Prostate gland (tissue), 2 donors: ENCODE results near the gene RRP8. TPM values are rescaled to one million over a fixed set of nuclear protein-coding genes. Genes with fewer than 3 reads are reported as not detected.

ENCODE experiments used
- DNase-seq: peaks from one replicate; pipeline ENCODE4 v3.0.0-alpha.2; 2019; ENCODE audit warnings: low spot score
- H3K27ac ChIP-seq, 2 donors: fragments of 200-600 bp; sonication (generic); 2 replicates each; pipeline ENCODE4 v1.5.1; 2017 to 2019
- H3K27me3 ChIP-seq: fragments of 200-600 bp; sonication (generic); replicated peaks from 2 replicates; pipeline ENCODE4 v1.5.1; 2019; ENCODE audit not compliant: insufficient read depth
- H3K36me3 ChIP-seq, 2 donors: fragments of 200-600 bp; sonication (generic); 1 replicate in 1 of 2; 2 replicates in 1 of 2; pipeline versions ENCODE4 v1.5.1 to v1.8.1; 2017 to 2019
- H3K4me1 ChIP-seq: fragments of 200-600 bp; sonication (generic); replicated peaks from 2 replicates; pipeline ENCODE4 v1.5.1; 2019
- H3K4me3 ChIP-seq, 2 donors: fragments of 200-600 bp; sonication (generic); 2 replicates each; pipeline ENCODE4 v1.5.1; 2017 to 2019
- H3K9me3 ChIP-seq: fragments of 200-600 bp; sonication (generic); 2 replicates; pipeline ENCODE4 v1.5.1; 2017
- CTCF ChIP-seq, 4 experiments: fragments of 200-600 bp in 2 of 4; fragments of 450-650 bp in 2 of 4; sonication (generic) in 2 of 4; IDR thresholded peaks; 1 replicate in 3 of 4; 2 replicates in 1 of 4; pipeline ENCODE4 v1.5.1; 2016 to 2019; ENCODE audit warnings: antibody characterized with exemption in 4 of 4, mild to moderate bottlenecking in 2 of 4, moderate library complexity in 2 of 4
- POLR2A ChIP-seq: fragments of 450-650 bp; IDR thresholded peaks from one replicate; pipeline ENCODE4 v1.6.1; 2016; ENCODE audit warnings: antibody characterized with exemption, mild to moderate bottlenecking
- POLR2AphosphoS5 ChIP-seq: sonication (generic); formaldehyde crosslinking; IDR thresholded peaks from one replicate; pipeline ENCODE4 v1.6.1; 2017; ENCODE audit warnings: antibody characterized with exemption
- WGBS: methylation state at CpG from one replicate; pipeline ENCODE4 v1.1.5; 2018; 5-methylcytosine and 5-hydroxymethylcytosine counted together
- intact Hi-C: fragments of 100-400 bp; cut with DNase I; formaldehyde crosslinking; loops from one replicate; pipeline ENCODE4 v1.14.2; 2022
- total RNA-seq, 2 donors: library from RNA; depleted of rRNA; stranded (reverse); fragments of >200 nt; gene quantifications; one replicate each; pipeline ENCODE4 v1.1.0, GENCODE V29; 2016

The RRP8 gene
- total RNA-seq, 2 donors from 2014 or later = 16.4 to 16.6 TPM

GRCh38 chr11:6584528-6584927 lies 18.9 kb downstream of the RRP8 start:
- Histone ChIP-seq H3K36me3 (no peaks in the 10 kb centered on the region), H3K9me3 (no peaks in the 10 kb centered on the region), H3K4me1 (no peaks in the 10 kb centered on the region), H3K27me3 (no peaks in the 10 kb centered on the region), H3K4me3 (no peak overlapping the region), H3K27ac (no peak overlapping the region)
- TF ChIP-seq CTCF (IDR thresholded peaks at IDR 0.05) (no peak), POLR2A (no peak), POLR2AphosphoS5 (no peak)
- intact Hi-C loops = no loop called here
- WGBS = 97% methylated on average over 4 of the region's 4 CpGs
- no peak for DNase-seq

GRCh38 chr11:6583584-6583983 lies 19.8 kb downstream of the RRP8 start:
- no peak for TF ChIP-seq POLR2A
- TF ChIP-seq CTCF (IDR thresholded peaks at IDR 0.05) = no peak
- no peak for TF ChIP-seq POLR2AphosphoS5
- 100% methylated on average over 1 of the region's 1 CpG for WGBS
- no peaks in the 10 kb centered on the region for H3K27me3 ChIP-seq
- intact Hi-C loops = no loop called here
- no peaks in the 10 kb centered on the region for H3K4me1 ChIP-seq
- no peak overlapping the region for H3K4me3 ChIP-seq
- DNase-seq = no peak
- H3K36me3 ChIP-seq = no peaks in the 10 kb centered on the region
- H3K27ac ChIP-seq = no peak overlapping the region
- H3K9me3 ChIP-seq = no peaks in the 10 kb centered on the region

GRCh38 chr11:6579681-6580080 lies 23.7 kb downstream of the RRP8 start:
- TF ChIP-seq CTCF (IDR thresholded peaks at IDR 0.05) = no peak
- TF ChIP-seq POLR2AphosphoS5 = no peak
- TF ChIP-seq POLR2A = no peak
- intact Hi-C loops = no loop called here
- no peaks in the 10 kb centered on the region for H3K9me3 ChIP-seq
- DNase-seq = no peak
- H3K4me3 ChIP-seq = no peak overlapping the region
- H3K4me1 ChIP-seq = no peaks in the 10 kb centered on the region
- no CpG with 5 or more reads among the region's 2 CpGs for WGBS
- no peaks in the 10 kb centered on the region for H3K27me3 ChIP-seq
- H3K27ac ChIP-seq = no peak overlapping the region
- H3K36me3 ChIP-seq = no peaks in the 10 kb centered on the region

- H3K27me3 ChIP-seq = no peaks in the 10 kb centered on the region
- no peak overlapping the region for H3K27ac ChIP-seq
- H3K9me3 ChIP-seq = no peaks in the 10 kb centered on the region
- H3K4me3 ChIP-seq = no peak overlapping the region
- no peak for DNase-seq
- 100% methylated on average over 1 of the region's 1 CpG for WGBS
- TF ChIP-seq POLR2A (no peak), POLR2AphosphoS5 (no peak), CTCF (IDR thresholded peaks at IDR 0.05) (no peak)
- no peaks in the 10 kb centered on the region for H3K36me3 ChIP-seq
- no peaks in the 10 kb centered on the region for H3K4me1 ChIP-seq
- intact Hi-C loops = no loop called here
Measured at GRCh38 chr11:6578134-6578533, 25.3 kb downstream of the RRP8 start.

- DNase-seq = no peak
- TF ChIP-seq CTCF (IDR thresholded peaks at IDR 0.05) = no peak
- no peak for TF ChIP-seq POLR2A
- TF ChIP-seq POLR2AphosphoS5 = no peak
- H3K4me1 ChIP-seq = no peaks in the 10 kb centered on the region
- H3K27ac ChIP-seq = no peak overlapping the region
- 34% methylated on average over 5 of the region's 6 CpGs for WGBS
- intact Hi-C loops = no loop called here
- no peaks in the 10 kb centered on the region for H3K9me3 ChIP-seq
- no peaks in the 10 kb centered on the region for H3K27me3 ChIP-seq
- no peak overlapping the region for H3K4me3 ChIP-seq
- H3K36me3 ChIP-seq = no peaks in the 10 kb centered on the region
Measured at GRCh38 chr11:6576471-6577373, 26.7 kb downstream of the RRP8 start.
